BJ (cell line): ENCODE measurements around the gene POP4. TPM values are rescaled to one million over a fixed set of nuclear protein-coding genes. Genes with fewer than 3 reads are reported as not detected.

ENCODE experiments used
- CTCF ChIA-PET: fragments of 350-600 bp; formaldehyde crosslinking; extraction: SDS; loops from one replicate; lab custom pipeline; 2021; ENCODE audit warnings: antibody characterized with exemption, inconsistent platforms; lab: Yijun Ruan, JAX
- POLR2A ChIA-PET: fragments of 300-600 bp; sonication (Branson Sonifier 250); formaldehyde crosslinking; extraction: SDS; loops from one replicate; lab custom pipeline; 2021; ENCODE audit warnings: antibody characterized with exemption; lab: Charles Lee
- DNase-seq: peaks from one replicate; pipeline ENCODE4 v3.0.0-alpha.2; 2011; ENCODE audit warnings: low read depth
- H3K27me3 ChIP-seq: 2 replicates; pipeline ENCODE4 v1.6.0; 2011; ENCODE audit warnings: low read length; ENCODE audit not compliant: control insufficient read depth, insufficient read depth
- H3K36me3 ChIP-seq: 2 replicates; pipeline ENCODE4 v1.5.1; 2011; ENCODE audit warnings: low read length; ENCODE audit not compliant: control insufficient read depth, insufficient read depth
- H3K4me3 ChIP-seq: 2 replicates; pipeline ENCODE4 v1.5.1; 2011; ENCODE audit warnings: low read depth, mild to moderate bottlenecking, control low read depth, low read length
- polyA plus RNA-seq: library from polyadenylated mRNA; depleted of rRNA; stranded (reverse); fragments of >200 nt; gene quantifications from 2 replicates; pipeline ENCODE4 v1.2.3, GENCODE V29; 2011
- TF ChIP-seq, protein P1 (sequence below): IDR thresholded peaks from 2 replicates; pipeline ENCODE4 v1.5.1; 2011; ENCODE audit warnings: low read depth, mild to moderate bottlenecking, control low read depth, inconsistent platforms, low read length, moderate library complexity; ENCODE audit not compliant: insufficient read depth

POP4 gene
- polyA plus RNA-seq, 1 experiment: 55.3 TPM

DNA sequence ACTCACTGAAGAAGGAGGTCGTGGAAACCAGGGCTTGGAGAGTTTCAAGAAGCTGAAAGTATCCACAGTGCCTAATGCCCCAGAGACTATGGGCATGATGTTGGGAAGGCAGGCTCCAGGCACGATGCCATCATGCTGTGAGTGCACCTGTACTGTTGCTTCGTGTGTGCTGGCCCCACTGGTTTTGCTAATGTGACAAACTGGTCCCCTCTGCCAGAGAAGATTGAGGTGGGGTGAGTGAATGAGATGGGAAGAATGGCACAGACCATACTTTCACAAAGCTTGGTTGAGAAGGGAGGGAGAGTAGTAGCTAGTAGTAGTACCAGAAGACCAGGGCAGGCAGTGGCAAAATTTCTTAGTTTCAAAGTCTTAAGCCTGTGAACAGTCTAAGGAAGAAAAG, 19.0 kb upstream of the POP4 start:
- CTCF ChIA-PET: interaction anchor here (0.5 to 2.1 kb wide), 3 partner anchors 23 to 1994 kb away, joined by 3 to 7 read pairs (median 3); no protein-coding TSS in a partner anchor
- POLR2A ChIA-PET: no interaction called here
- TF ChIP-seq, protein P1, sequence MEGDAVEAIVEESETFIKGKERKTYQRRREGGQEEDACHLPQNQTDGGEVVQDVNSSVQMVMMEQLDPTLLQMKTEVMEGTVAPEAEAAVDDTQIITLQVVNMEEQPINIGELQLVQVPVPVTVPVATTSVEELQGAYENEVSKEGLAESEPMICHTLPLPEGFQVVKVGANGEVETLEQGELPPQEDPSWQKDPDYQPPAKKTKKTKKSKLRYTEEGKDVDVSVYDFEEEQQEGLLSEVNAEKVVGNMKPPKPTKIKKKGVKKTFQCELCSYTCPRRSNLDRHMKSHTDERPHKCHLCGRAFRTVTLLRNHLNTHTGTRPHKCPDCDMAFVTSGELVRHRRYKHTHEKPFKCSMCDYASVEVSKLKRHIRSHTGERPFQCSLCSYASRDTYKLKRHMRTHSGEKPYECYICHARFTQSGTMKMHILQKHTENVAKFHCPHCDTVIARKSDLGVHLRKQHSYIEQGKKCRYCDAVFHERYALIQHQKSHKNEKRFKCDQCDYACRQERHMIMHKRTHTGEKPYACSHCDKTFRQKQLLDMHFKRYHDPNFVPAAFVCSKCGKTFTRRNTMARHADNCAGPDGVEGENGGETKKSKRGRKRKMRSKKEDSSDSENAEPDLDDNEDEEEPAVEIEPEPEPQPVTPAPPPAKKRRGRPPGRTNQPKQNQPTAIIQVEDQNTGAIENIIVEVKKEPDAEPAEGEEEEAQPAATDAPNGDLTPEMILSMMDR: no peak

DNA sequence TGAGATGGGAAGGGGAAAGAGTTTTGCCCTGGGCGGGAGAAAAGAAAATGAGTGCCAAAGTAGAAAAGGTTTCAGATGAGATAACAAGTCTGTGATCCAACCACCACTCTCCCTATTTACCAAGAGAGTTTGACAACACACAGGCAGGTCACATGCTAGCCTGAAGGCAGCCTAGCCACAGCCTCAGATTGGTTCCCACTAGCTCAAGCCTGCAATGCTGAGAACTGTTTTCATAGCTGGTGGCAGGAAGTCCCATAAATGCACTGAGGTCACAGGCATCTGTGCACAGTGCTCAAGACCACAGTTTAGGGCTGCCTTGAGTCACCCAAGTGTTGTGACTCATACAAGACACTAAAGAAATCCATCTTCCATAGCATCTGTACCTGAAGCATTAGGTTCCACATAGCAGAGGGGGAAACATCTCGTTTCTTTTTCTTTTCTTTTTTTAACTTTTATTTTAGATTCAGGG, 18.5 kb upstream of the POP4 start:
- TF ChIP-seq, protein P1: no peak
- H3K27me3 ChIP-seq: peaks cover 2% of the 10 kb centered on the region
- peak; percentile 10 for DNase-seq
- CTCF ChIA-PET: interaction anchor here (2.1 kb wide), 1 partner anchor 23 kb away, joined by 7 read pairs; no protein-coding TSS in a partner anchor
- H3K36me3 ChIP-seq: no peaks in the 10 kb centered on the region
- POLR2A ChIA-PET: no interaction called here
- H3K4me3 ChIP-seq: no peak overlapping the region

More for the DNA sequence above, 19.0 kb upstream of the POP4 start:
- no peaks in the 10 kb centered on the region for H3K36me3 ChIP-seq
- H3K27me3 ChIP-seq: no peaks in the 10 kb centered on the region; the same call in none of the 2 replicates
- no peak for DNase-seq
- H3K4me3 ChIP-seq: no peak overlapping the region

DNA sequence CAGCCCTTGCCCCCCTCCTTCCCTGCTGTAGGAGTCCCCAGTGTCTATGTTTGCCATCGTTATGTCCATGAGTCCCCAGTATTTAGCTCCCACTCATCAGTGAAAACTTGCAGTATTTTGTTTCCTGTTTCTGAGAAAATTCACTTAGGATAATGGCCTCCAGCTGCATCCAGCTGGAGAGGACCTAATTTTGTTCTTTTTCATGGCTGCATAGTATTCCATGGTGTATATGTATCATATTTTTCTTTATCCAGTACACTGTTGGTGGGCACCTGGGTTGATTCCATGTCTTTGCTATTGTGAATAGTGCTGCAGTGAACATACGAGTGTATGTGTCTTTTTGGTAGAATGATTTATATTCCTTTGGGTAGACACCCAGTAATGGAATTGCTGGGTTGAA, 18.0 kb upstream of the POP4 start:
- Histone ChIP-seq H3K27me3 (peaks cover 2% of the 10 kb centered on the region), H3K36me3 (no peaks in the 10 kb centered on the region), H3K4me3 (no peak overlapping the region)
- TF ChIP-seq, protein P1: no peak
- DNase-seq: no peak
- ChIA-PET CTCF (no interaction called here), POLR2A (no interaction called here)

DNA sequence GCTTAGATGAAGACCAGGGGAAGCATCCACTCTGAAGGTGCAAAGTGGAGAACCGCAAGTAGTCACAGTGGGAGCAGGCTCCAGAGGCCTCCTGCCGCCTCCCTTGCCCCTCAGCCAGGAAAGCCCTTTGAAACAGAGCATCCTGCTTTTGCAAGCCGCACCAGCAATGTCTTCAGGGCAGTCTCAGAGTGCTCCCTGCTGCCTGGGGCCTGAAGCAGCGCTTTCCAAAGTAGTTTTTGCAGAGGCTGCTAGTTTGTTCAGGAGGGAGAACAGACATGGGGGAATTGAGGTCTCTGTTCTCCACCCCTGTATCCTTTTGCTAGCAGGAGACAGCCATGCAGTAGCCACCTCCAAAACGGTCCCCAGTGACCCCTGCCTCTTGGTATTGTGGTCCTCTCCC, 15.8 kb upstream of the POP4 start:
- POLR2A ChIA-PET: no interaction called here
- H3K4me3 ChIP-seq: no peak overlapping the region

DNA sequence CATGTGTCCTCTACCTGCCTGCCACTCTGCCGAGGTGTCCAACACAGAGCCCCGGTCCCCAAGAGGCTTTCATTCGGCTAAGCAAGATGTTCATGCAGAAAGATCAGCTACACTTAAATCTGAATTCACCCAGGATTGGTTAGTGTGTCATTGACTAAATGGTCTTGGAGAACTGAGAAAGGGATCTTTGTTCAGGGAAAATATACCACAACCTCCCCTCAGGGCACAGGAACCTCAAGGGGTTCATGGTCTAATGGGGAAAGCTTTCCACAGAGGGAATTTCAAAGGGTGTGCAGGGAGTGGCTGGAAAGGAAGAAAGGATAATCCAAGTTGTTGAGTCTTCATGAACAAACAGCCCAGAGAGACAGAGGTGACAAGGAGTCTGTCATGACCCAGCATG, 14.4 kb upstream of the POP4 start:
- H3K27me3 ChIP-seq: peaks cover 6% of the 10 kb centered on the region; the same call in 1 of the 2 replicates
- POLR2A ChIA-PET: no interaction called here

More for the DNA sequence above, 15.8 kb upstream of the POP4 start:
- TF ChIP-seq, protein P1: no peak
- no peak for DNase-seq
- CTCF ChIA-PET: no interaction called here
- no peaks in the 10 kb centered on the region for H3K36me3 ChIP-seq
- H3K27me3 ChIP-seq: peaks cover 2% of the 10 kb centered on the region

More for the DNA sequence above, 14.4 kb upstream of the POP4 start:
- no peak for DNase-seq
- Histone ChIP-seq H3K4me3 (no peak overlapping the region), H3K36me3 (no peaks in the 10 kb centered on the region)
- TF ChIP-seq, protein P1: no peak
- CTCF ChIA-PET: no interaction called here
